ENCODE measurements around the gene PTGDS. TPM values are rescaled to one million over a fixed set of nuclear protein-coding genes. Genes with fewer than 3 reads are reported as not detected.

Gene PTGDS
- total RNA-seq, 1 donor from 2014 or later = not detected

- DNase-seq (ENCODE audit: low spot score) = no peak
- H3K4me1 Mint-ChIP-seq (ENCODE audit: unreplicated experiment) = no peaks in the 10 kb centered on the region
- no peak overlapping the region for H3K4me3 Mint-ChIP-seq (ENCODE audit: unreplicated experiment)
- no peaks in the 10 kb centered on the region for H3K36me3 Mint-ChIP-seq (ENCODE audit: low read depth, unreplicated experiment)
- no peak overlapping the region for H3K27ac Mint-ChIP-seq (ENCODE audit: unreplicated experiment)
- TF ChIP-seq, protein P1, sequence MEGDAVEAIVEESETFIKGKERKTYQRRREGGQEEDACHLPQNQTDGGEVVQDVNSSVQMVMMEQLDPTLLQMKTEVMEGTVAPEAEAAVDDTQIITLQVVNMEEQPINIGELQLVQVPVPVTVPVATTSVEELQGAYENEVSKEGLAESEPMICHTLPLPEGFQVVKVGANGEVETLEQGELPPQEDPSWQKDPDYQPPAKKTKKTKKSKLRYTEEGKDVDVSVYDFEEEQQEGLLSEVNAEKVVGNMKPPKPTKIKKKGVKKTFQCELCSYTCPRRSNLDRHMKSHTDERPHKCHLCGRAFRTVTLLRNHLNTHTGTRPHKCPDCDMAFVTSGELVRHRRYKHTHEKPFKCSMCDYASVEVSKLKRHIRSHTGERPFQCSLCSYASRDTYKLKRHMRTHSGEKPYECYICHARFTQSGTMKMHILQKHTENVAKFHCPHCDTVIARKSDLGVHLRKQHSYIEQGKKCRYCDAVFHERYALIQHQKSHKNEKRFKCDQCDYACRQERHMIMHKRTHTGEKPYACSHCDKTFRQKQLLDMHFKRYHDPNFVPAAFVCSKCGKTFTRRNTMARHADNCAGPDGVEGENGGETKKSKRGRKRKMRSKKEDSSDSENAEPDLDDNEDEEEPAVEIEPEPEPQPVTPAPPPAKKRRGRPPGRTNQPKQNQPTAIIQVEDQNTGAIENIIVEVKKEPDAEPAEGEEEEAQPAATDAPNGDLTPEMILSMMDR (IDR thresholded peaks at IDR 0.05; ENCODE audit: unreplicated experiment) = no peak
- peaks cover 1% of the 10 kb centered on the region for H3K27me3 Mint-ChIP-seq (ENCODE audit: unreplicated experiment)
- no peaks in the 10 kb centered on the region for H3K9me3 Mint-ChIP-seq (ENCODE audit: unreplicated experiment)
Measured at GRCh38 chr9:136972335-136972734, 5.0 kb upstream of the PTGDS start.

GRCh38 chr9:136972743-136973142 lies 4.6 kb upstream of the PTGDS start:
- Mint-ChIP-seq H3K4me1 (ENCODE audit: unreplicated experiment) (no peaks in the 10 kb centered on the region), H3K27me3 (ENCODE audit: unreplicated experiment) (peaks cover 1% of the 10 kb centered on the region), H3K27ac (ENCODE audit: unreplicated experiment) (no peak overlapping the region), H3K4me3 (ENCODE audit: unreplicated experiment) (no peak overlapping the region), H3K36me3 (ENCODE audit: low read depth, unreplicated experiment) (no peaks in the 10 kb centered on the region), H3K9me3 (ENCODE audit: unreplicated experiment) (no peaks in the 10 kb centered on the region)
- TF ChIP-seq, protein P1 (IDR thresholded peaks at IDR 0.05; ENCODE audit: unreplicated experiment) = no peak
- DNase-seq (ENCODE audit: low spot score) = no peak

- DNase-seq (ENCODE audit: low spot score) = no peak
- Mint-ChIP-seq H3K36me3 (ENCODE audit: low read depth, unreplicated experiment) (no peaks in the 10 kb centered on the region), H3K27me3 (ENCODE audit: unreplicated experiment) (peaks cover 1% of the 10 kb centered on the region), H3K4me1 (ENCODE audit: unreplicated experiment) (no peaks in the 10 kb centered on the region), H3K27ac (ENCODE audit: unreplicated experiment) (no peak overlapping the region), H3K4me3 (ENCODE audit: unreplicated experiment) (no peak overlapping the region), H3K9me3 (ENCODE audit: unreplicated experiment) (no peaks in the 10 kb centered on the region)
- TF ChIP-seq, protein P1 (IDR thresholded peaks at IDR 0.05; ENCODE audit: unreplicated experiment) = no peak
Measured at GRCh38 chr9:136973618-136974617, 3.4 kb upstream of the PTGDS start.

DNA sequence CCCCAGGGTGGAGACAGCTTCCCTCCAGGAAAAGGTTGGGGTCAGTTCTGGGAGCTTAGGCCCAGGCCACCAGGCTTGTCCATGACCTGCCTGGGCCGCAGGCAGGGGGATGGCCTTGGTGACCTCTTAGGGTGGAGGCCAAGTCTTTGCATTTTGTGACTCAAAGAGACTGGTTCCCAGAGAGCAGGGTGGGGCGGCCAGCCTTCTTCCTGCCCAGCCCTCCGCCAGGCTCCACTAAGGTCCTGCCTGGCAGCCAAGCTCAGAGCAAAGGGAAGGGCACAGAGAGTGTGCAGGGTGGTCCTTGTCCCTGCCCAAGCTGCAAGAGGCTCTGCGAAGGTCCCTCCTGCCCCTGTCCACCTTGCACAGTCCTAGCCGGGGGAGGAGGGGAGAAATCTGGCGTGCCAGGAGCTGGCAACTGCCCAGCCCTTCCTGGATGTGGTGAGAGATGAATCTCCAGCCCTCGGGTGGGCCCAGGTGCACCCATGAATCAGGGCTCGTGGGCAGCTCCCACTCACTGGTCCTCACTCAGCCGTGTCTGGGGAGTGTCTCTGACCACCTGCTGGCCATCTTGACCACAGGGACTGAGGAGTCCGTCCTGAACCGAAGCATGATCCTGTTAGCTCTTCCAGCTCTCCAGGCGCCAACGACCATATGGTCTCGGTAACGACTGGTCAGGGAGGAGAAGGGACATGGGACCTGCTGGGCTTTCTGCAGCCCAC lies 2.3 kb upstream of the PTGDS start:
- Mint-ChIP-seq H3K36me3 (ENCODE audit: low read depth, unreplicated experiment) (no peaks in the 10 kb centered on the region), H3K27ac (ENCODE audit: unreplicated experiment) (no peak overlapping the region), H3K4me3 (ENCODE audit: unreplicated experiment) (no peak overlapping the region), H3K4me1 (ENCODE audit: unreplicated experiment) (no peaks in the 10 kb centered on the region), H3K9me3 (ENCODE audit: unreplicated experiment) (no peaks in the 10 kb centered on the region), H3K27me3 (ENCODE audit: unreplicated experiment) (peaks cover 3% of the 10 kb centered on the region)
- TF ChIP-seq, protein P1 (IDR thresholded peaks at IDR 0.05; ENCODE audit: unreplicated experiment) = no peak
- DNase-seq (ENCODE audit: low spot score) = no peak
